ENCODE measurements around the gene PIGU. TPM values are rescaled to one million over a fixed set of nuclear protein-coding genes. Genes with fewer than 3 reads are reported as not detected.

Gene PIGU
- total RNA-seq, 2 experiments from 2014 or later = 19.1 to 21.2 TPM

- peaks cover 6% of the 10 kb centered on the region for H3K27me3 Mint-ChIP-seq (ENCODE audit: low read depth)
- DNase-seq = no peak
- peaks cover 16% of the 10 kb centered on the region for H3K36me3 Mint-ChIP-seq (ENCODE audit: low read depth)
- no peaks in the 10 kb centered on the region for H3K9me3 Mint-ChIP-seq (ENCODE audit: insufficient read depth)
- H3K27ac Mint-ChIP-seq = no peak overlapping the region
- H3K4me1 Mint-ChIP-seq (ENCODE audit: low read depth) = peaks cover 15% of the 10 kb centered on the region
- no peak for ATAC-seq
- ChIA-PET CTCF (interaction anchor here (1.0 to 1.3 kb wide), 4 partner anchors 34 to 400 kb away, joined by 3 to 5 read pairs (median 4); no protein-coding TSS in a partner anchor), POLR2A (no interaction called here)
- H3K4me3 Mint-ChIP-seq = no peak overlapping the region
Observed at GRCh38 chr20:34712525-34713192, 35.8 kb upstream of the PIGU start.

DNA sequence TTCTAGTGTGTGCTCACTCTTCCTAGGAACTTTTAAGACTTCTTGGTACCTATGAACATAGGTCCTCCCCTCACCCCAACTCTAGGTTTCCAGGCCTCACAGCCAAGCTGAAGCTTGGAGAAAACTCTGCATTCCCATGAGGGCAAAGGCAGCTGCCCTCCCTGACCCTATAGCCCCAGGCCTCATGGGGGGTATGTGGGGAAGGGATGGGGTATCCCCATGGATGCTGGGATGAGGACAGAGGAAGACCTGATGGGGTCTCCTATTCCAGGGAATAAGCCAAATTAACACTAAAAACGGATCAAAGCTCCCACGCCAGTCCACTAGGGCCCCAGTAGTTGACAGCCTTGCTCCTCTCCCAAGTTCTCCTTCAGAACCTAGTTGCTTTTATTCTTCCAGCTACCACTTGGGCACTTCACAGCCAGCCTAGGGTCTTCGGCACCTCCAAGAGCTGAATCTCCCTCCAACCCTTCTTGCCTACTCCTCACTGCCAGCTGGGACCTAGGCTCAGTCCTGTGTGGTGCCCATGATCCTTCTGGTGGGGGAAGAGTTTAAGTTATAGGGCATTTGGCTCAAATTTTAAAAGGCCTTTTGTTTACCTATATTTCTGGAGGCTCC lies 35.0 kb upstream of the PIGU start:
- ATAC-seq (no peak), DNase-seq (no peak)
- Mint-ChIP-seq H3K27ac (no peak overlapping the region), H3K4me1 (ENCODE audit: low read depth) (peaks cover 17% of the 10 kb centered on the region), H3K27me3 (ENCODE audit: low read depth) (peaks cover 6% of the 10 kb centered on the region), H3K36me3 (ENCODE audit: low read depth) (peaks cover 12% of the 10 kb centered on the region), H3K9me3 (ENCODE audit: insufficient read depth) (no peaks in the 10 kb centered on the region), H3K4me3 (no peak overlapping the region)
- ChIA-PET POLR2A (no interaction called here), CTCF (interaction anchor here (0.7 to 1.3 kb wide), 3 partner anchors 35 to 399 kb away, joined by 3 to 5 read pairs (median 4); no protein-coding TSS in a partner anchor)

GRCh38 chr20:34710861-34711574 lies 34.1 kb upstream of the PIGU start:
- ATAC-seq (no peak), DNase-seq (no peak)
- H3K36me3 Mint-ChIP-seq (ENCODE audit: low read depth) = peaks cover 12% of the 10 kb centered on the region
- H3K27me3 Mint-ChIP-seq (ENCODE audit: low read depth) = peaks cover 6% of the 10 kb centered on the region
- ChIA-PET POLR2A (no interaction called here), CTCF (interaction anchor here (0.8 to 1.2 kb wide), 2 partner anchors 59 to 399 kb away, joined by 4 read pairs; no protein-coding TSS in a partner anchor)
- H3K4me3 Mint-ChIP-seq = peak overlapping the region; percentile 75
- no peaks in the 10 kb centered on the region for H3K9me3 Mint-ChIP-seq (ENCODE audit: insufficient read depth)
- H3K27ac Mint-ChIP-seq = no peak overlapping the region
- H3K4me1 Mint-ChIP-seq (ENCODE audit: low read depth) = peaks cover 22% of the 10 kb centered on the region

DNA sequence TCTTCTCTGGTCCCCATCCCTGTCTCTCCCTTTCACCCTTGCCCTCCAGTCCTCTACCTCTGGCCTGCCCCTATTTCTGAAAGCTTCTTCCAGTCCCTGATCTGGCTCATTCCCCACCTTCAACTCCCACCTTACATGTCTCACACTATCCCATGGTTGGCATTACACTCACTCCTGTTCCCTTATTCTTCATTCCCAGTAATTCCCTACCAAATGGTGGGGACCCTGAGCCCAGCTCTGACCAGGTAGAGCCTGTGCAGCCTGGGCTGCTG lies 33.6 kb upstream of the PIGU start:
- ATAC-seq (no peak), DNase-seq (no peak)
- H3K4me1 Mint-ChIP-seq (ENCODE audit: low read depth) = peaks cover 24% of the 10 kb centered on the region
- H3K27me3 Mint-ChIP-seq (ENCODE audit: low read depth) = peaks cover 6% of the 10 kb centered on the region
- POLR2A ChIA-PET = no interaction called here
- CTCF ChIA-PET = interaction anchor here (0.8 to 1.2 kb wide), 2 partner anchors 59 to 398 kb away, joined by 4 read pairs; no protein-coding TSS in a partner anchor
- peak overlapping the region; percentile 68 for H3K27ac Mint-ChIP-seq
- peak overlapping the region; percentile 75 for H3K4me3 Mint-ChIP-seq
- H3K36me3 Mint-ChIP-seq (ENCODE audit: low read depth) = peaks cover 12% of the 10 kb centered on the region
- H3K9me3 Mint-ChIP-seq (ENCODE audit: insufficient read depth) = no peaks in the 10 kb centered on the region

DNA sequence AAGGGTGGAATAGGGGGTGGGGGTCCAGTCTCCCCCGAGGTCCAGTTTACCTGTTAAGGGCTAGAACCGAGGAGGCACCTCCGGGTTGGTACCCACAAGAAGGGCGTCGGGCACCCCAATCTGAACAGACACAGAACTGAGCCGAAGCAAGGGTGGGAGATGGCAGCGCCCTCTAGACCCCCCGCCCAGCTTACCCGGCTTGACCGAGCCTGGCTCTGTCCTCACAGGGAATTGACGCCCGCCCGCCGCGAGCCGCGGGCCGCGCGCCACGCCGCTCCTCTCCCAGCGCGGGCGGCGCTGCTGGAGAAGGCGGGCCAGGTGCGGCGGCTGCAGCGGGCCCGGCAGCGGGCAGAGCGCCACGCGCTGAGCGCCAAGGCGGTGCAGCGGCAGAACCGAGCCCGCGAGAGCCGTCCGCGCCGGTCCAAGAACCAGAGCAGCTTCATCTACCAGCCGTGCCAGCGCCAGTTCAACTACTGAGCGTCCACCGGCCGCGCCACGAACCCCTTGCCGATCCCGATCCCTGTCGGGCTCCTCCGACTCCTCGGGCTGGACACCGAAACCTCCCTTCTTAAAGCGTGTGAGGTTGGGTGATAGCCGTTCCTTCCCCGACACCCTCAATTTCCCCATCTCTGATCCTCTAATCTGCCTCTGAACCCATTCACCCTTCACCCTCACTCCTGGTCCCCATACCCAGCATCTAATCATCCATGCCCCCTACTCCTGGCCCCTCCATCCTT lies 33.1 kb upstream of the PIGU start:
- ChIA-PET CTCF (interaction anchor here (0.8 to 1.2 kb wide), 2 partner anchors 60 to 398 kb away, joined by 4 read pairs; no protein-coding TSS in a partner anchor), POLR2A (no interaction called here)
- H3K9me3 Mint-ChIP-seq (ENCODE audit: insufficient read depth) = no peaks in the 10 kb centered on the region

GRCh38 chr20:34709044-34709830 lies 32.3 kb upstream of the PIGU start:
- Mint-ChIP-seq H3K4me3 (peak overlapping the region; percentile 82), H3K36me3 (ENCODE audit: low read depth) (peaks cover 6% of the 10 kb centered on the region), H3K4me1 (ENCODE audit: low read depth) (peaks cover 34% of the 10 kb centered on the region), H3K9me3 (ENCODE audit: insufficient read depth) (no peaks in the 10 kb centered on the region), H3K27me3 (ENCODE audit: low read depth) (peaks cover 6% of the 10 kb centered on the region), H3K27ac (peak overlapping the region; percentile 84)
- ATAC-seq = peak; percentile 68
- POLR2A ChIA-PET = interaction anchor here (0.6 kb wide), 1 partner anchor 1477 kb away, joined by 3 read pairs; no protein-coding TSS in a partner anchor
- CTCF ChIA-PET = interaction anchor here (0.6 to 7.3 kb wide), 7 partner anchors 10 to 397 kb away, joined by 3 to 59 read pairs (median 3); no protein-coding TSS in a partner anchor
- peak; percentile 80 for DNase-seq

More for the DNA sequence above, 33.1 kb upstream of the PIGU start:
- peak overlapping the region; percentile 84 for H3K27ac Mint-ChIP-seq
- peak overlapping the region; percentile 82 for H3K4me3 Mint-ChIP-seq
- peak; percentile 45 for ATAC-seq
- peak; percentile 63 for DNase-seq
- H3K27me3 Mint-ChIP-seq (ENCODE audit: low read depth) = peaks cover 6% of the 10 kb centered on the region
- peaks cover 9% of the 10 kb centered on the region for H3K36me3 Mint-ChIP-seq (ENCODE audit: low read depth)
- H3K4me1 Mint-ChIP-seq (ENCODE audit: low read depth) = peaks cover 29% of the 10 kb centered on the region

DNA sequence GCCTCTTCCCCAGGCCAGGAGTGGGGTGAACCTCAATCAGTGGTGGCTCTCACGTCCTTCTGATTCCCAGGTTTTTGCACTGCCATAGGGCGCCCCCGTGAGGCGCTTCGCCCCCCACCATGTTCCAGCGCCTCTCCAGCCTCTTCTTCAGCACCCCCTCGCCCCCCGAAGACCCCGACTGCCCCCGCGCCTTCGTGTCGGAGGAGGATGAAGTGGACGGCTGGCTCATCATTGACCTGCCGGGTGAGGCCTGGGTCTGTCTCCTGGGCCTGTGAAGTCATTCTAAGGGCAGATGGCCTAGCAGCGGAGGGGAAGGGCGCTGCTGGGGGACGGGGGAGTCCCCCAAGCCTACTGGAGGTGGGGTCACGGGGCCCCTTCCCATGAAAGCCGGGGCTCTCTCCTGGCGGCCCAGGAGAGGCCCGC lies 31.7 kb upstream of the PIGU start:
- peaks cover 37% of the 10 kb centered on the region for H3K4me1 Mint-ChIP-seq (ENCODE audit: low read depth)
- CTCF ChIA-PET = interaction anchor here (0.8 to 7.3 kb wide), 17 partner anchors 11 to 396 kb away, joined by 3 to 77 read pairs (median 6); partner anchors contain the start of genes DYNLRB1 and PIGU
- H3K9me3 Mint-ChIP-seq (ENCODE audit: insufficient read depth) = no peaks in the 10 kb centered on the region
- H3K27ac Mint-ChIP-seq = peak overlapping the region; percentile 71
- H3K36me3 Mint-ChIP-seq (ENCODE audit: low read depth) = peaks cover 3% of the 10 kb centered on the region
- H3K4me3 Mint-ChIP-seq = peak overlapping the region; percentile 82
- ATAC-seq (peak; percentile 8), DNase-seq (peak; percentile 72)
- peaks cover 6% of the 10 kb centered on the region for H3K27me3 Mint-ChIP-seq (ENCODE audit: low read depth)
- POLR2A ChIA-PET = interaction anchor here (0.6 kb wide), 1 partner anchor 1477 kb away, joined by 3 read pairs; no protein-coding TSS in a partner anchor

DNA sequence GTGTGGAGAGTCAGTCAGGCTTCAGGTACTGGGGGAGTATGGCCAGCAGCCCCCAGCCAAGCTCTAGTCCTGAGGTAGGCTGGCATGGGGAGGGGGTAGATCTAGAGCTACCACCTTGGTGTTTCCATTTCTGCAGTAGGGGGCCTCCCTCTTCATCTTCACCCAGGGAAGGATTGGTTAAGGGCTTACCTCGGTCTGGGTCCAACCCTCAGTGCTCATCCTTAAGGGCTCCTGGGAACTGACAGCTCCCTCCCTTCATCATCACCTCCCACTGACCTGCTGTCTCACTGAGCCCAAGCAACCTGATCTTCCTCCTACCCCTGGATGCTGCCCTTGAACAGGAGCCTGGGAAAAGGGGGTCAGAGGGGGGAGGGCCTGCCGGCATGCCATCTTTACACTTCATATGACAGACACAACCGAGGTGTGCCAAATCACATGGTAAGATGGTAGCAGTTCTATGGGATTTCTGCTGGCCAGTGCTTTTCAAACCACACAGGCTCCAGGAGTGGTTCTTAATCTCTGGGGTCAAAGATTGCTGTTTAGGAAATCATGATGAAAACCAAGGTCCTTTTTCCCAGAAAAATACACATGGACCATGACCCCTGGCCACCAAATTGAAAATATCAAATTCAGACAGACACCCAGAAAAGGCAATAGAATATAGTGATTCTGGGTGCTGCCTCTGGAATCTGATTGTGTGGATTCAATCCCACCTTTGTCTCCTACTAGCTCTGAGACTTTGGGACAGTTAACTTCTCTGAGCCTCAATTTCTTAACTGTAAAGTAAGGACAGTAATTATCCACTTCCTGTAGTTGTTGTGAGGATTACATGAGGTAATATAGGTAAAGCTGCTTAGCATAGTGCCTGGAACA lies 30.3 kb upstream of the PIGU start:
- H3K27me3 Mint-ChIP-seq (ENCODE audit: low read depth) = peaks cover 18% of the 10 kb centered on the region
- no peaks in the 10 kb centered on the region for H3K9me3 Mint-ChIP-seq (ENCODE audit: insufficient read depth)
- no peak for ATAC-seq
- ChIA-PET POLR2A (interaction anchor here (1.1 kb wide), 1 partner anchor 191 kb away, joined by 4 read pairs; the partner anchor contains the start of gene DYNLRB1), CTCF (interaction anchor here (0.8 to 7.3 kb wide), 16 partner anchors 10 to 848 kb away, joined by 3 to 77 read pairs (median 6); partner anchors contain the start of genes DYNLRB1, MAP1LC3A and PIGU)
- H3K4me3 Mint-ChIP-seq = no peak overlapping the region
- no peaks in the 10 kb centered on the region for H3K36me3 Mint-ChIP-seq (ENCODE audit: low read depth)
- peaks cover 44% of the 10 kb centered on the region for H3K4me1 Mint-ChIP-seq (ENCODE audit: low read depth)
- H3K27ac Mint-ChIP-seq = no peak overlapping the region
- DNase-seq = no peak

DNA sequence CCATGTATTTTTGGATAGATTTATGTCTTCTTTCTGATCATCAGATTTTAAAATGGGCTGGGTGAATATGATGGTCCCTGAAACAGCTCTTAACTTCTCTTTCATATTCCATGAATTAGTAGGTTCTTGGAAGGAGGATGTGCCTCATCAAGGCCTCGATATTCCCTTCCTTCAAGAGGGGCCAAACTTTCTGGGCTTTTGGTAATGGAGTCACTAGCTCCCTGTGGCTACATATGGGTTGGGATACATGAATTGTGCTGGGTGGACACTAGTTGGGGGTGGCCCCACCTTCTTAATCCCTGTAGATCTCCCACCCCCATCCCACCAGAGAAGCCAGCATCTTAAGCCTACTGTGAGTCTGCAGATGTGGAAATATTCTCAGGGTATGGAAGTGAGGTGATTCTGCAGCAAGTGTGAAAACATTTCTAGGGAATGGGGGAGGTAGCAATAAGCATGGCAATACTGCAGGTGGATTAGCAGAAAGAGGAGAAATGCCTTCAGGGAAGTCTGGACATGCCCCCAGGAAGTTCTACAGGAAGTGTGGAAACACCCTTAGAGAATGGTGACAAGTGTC lies 29.5 kb upstream of the PIGU start:
- peaks cover 22% of the 10 kb centered on the region for H3K27me3 Mint-ChIP-seq (ENCODE audit: low read depth)
- DNase-seq (no peak), ATAC-seq (no peak)
- no peak overlapping the region for H3K27ac Mint-ChIP-seq
- H3K36me3 Mint-ChIP-seq (ENCODE audit: low read depth) = no peaks in the 10 kb centered on the region
- POLR2A ChIA-PET = no interaction called here
- CTCF ChIA-PET = interaction anchor here (0.8 to 7.3 kb wide), 7 partner anchors 63 to 394 kb away, joined by 3 to 77 read pairs (median 15); partner anchors contain the start of genes DYNLRB1 and MAP1LC3A
- no peaks in the 10 kb centered on the region for H3K9me3 Mint-ChIP-seq (ENCODE audit: insufficient read depth)
- H3K4me3 Mint-ChIP-seq = no peak overlapping the region
- peaks cover 44% of the 10 kb centered on the region for H3K4me1 Mint-ChIP-seq (ENCODE audit: low read depth)
